HG03066 (cell line): ENCODE results near the gene EFNB2.
A peak's percentile ranks its signal among the peaks of the same experiment; 100 is the strongest.

Experiments used
- ATAC-seq: cut with Tn5 transposase; IDR thresholded peaks from one replicate; pipeline ENCODE4 v1.9.1; 2021; ENCODE audit warnings: low read depth; ENCODE audit not compliant: unreplicated experiment

The EFNB2 gene, protein sequence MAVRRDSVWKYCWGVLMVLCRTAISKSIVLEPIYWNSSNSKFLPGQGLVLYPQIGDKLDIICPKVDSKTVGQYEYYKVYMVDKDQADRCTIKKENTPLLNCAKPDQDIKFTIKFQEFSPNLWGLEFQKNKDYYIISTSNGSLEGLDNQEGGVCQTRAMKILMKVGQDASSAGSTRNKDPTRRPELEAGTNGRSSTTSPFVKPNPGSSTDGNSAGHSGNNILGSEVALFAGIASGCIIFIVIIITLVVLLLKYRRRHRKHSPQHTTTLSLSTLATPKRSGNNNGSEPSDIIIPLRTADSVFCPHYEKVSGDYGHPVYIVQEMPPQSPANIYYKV

DNA sequence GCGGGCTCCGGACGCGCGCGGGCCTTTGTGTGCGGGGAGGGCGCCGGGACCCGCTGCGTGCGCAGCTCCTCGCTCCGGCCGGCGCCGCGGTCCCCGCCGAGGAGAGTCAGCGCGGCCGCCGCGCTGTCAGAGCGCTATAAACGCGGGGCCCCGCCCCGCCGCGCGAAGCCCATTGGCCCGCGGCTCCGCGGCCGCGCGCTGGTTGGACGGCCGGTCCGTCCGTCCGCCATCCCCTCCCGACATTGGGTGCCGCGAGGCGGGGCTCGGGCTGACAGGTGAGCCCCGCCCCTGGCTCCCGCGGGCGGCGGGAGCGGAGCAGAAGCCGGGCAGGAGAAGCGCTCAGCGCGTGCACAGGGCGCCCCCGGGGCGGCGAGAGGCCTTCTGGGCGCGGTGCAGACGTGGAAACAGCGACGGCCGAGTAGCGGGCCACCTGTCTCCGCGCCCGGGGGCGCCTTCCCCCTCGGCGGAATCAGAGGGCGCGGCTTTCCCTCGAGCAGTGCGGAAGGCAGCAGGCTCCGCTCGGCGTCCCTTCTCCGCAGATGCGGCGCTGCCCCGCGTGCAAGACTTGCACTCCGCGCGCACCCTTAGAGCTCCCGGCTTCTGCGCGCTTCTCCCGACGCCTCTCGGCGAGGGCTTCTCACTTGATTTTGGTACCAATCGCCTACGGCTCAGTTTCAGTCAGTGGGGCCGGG lies at the start of gene EFNB2:
EFNB2 (minus strand) TSS at position 111 of the 692 bp plus-strand sequence. CDS start 698 bp downstream, outside the sequence.
- ATAC-seq = peak; percentile 88

DNA sequence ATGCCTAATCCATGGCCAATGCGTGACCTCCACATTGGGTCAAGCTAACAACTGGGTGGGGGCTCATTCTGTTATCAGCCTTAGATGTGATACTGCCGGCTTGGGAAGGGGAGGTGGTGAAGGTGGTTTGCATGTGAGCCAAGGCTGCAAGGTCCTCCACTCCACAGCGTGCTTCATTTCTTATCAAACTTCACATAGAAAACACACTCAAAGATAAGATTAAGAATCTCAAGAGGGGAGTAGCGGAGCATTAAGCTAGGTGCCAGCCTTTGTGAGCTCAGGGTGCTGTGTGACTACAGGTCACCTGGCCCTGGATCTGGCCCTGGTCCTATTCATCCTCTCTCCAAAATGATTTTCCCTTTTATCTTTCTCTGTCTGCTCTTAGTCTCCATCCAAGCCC lies 45.8 kb upstream of the EFNB2 start:
- ATAC-seq = no peak

DNA sequence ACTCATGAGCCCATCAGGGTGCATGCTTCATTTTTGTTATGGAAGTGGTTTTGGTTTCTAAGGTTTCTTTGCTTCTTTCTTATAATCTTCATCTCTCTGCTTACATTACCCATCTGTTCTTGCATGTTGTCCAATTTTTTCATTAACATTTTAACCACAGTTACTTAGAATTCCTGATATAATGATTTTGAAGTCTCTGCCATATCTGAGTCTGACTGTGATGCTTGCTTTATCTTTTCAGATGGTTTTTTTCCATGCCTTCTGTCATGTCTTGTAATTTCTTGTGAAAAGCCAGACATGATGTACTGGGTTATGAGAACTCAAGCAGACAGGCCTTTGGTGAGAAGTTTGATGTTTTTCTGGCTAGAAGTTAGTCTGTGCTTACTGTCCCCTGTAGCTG lies 40.4 kb upstream of the EFNB2 start:
- ATAC-seq = no peak

DNA sequence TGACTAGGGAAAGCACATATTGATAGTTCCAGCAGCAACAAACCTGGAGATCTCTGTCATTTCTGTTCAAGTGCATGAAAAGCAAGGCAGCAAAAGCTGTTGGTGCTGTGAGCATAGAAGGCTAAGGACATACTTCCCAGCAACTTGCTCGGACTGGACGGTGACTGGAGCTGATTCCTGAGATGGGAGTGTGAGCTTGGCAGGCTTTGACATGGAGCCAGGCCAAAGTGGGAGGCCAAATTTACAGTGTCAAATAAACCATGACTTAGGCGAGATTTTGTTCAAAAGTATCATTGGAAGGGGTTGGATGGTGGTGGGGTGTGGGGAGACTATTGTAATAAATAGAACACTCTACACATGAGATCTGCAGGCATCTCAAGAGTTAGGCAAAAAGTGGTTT lies 38.4 kb upstream of the EFNB2 start:
- no peak for ATAC-seq

DNA sequence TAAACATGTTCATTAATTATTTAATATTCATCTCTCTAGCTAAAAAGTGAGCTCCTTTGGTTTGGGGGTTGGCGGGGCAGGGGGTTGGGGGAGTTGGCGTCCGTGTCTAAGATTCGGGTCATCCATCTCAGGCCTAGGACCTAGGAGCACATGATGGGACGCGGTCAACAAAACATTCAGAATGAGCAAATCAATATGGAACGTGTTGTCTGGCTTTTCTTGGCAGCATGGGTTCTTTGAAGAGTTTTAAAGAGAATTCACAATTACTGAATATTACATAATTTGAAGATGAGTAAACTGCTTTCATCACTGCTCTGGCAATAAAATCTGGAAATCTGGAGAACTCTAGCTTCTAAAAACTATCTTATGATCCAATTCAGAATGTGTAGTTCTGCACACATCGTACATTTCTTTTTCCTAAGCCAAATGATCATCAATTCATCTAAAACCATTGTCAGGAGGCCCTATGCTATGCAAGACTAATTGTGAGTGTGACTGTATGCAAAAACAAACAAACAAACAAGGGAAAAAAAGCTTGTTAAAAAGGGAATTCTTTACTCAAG lies 37.9 kb upstream of the EFNB2 start:
- no peak for ATAC-seq

DNA sequence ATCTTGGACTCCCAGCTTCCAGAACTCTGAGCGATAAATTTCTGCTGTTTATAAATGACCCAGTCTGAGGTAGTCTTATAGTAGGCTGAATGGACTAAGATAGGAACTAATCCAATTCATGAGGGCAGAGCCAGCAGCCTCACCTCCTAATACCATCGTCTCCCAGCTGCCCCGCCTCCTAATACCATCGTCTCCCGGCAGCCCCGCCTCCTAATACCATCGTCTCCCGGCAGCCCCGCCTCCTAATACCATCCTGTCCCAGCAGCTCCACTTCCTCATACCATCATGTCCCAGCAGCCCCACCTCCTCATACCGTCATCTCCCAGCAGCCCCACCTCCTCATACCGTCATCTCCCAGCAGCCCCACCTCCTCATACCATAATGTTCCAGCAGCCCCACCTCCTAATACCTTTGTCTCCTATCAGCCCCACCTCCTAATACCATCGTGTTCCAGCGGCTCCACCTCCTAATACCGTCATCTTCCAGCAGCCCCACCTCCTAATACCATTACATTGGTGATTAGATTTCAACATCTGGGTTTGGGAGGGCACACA lies 34.9 kb upstream of the EFNB2 start:
- ATAC-seq = peak; percentile 21

DNA sequence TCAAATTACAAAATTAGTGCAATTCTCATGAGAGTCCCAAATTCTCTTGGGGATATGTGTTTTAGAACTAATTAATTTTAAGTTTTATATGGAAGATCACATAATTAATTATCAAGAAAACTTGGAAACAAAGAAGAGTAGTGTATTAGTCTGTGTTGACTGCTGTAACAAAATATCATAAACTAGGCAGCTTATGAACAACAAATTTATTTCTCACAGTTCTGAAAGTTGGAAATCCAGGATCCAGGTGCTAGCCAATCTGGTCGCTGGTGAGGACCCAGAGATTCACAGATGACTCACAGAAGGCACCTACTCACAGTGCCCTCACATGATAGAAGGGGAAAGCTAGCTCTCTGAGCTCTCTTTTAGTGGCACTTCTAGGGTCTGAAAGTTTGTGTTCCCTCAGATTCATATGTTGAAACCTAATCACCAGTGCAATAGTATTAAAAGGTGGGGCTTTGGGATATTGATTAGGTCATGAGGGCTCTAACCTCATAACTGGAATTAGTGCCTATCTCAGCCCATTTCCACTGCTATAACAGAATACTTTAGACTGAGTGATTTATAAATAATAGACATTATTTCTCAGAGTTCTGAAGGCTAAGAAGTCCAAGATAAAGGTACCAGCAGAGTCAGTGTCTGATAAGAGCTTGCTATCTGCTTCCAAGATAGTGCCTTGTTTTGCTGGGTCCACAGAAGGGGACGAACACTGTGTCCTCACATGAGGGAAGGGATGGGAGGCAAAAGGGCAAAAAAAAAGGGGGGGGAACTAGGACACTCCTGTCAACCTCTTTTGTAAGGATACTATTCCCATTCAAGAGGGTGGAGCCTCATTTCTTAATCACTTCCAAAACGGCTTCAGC lies 34.0 kb upstream of the EFNB2 start:
- ATAC-seq = no peak

DNA sequence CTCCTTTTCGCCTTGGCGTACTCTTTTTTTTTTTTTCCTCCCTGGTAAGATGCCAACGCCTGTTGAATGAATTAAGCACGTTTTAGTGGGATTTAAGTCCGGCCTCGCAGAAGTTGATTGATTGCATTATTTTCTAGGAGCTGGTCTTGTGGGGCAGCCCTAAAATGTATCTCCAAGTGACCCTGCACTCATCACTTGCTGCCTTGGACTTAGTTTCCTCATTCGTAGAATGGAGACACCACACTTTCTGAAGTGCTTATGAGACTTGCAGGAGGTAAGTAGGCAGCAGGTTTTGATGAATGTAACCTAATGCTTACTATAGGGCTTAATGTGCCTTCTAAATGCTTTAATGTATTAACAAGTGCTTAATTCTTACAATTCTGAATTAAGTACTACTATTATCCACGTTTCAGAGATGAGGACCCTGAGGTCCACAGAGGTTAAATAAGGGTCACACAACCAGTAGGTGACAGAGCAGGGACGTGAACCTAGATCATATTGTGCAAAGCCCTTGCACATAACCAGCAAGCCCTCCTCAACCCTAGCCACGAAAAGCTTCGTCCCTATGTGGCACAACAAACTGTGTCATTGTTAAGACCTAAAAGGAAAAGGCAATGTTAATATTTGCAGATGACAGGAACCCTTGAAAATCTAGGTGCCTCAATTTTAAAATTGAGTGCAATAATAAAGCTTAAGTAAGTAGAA lies 33.0 kb upstream of the EFNB2 start:
- ATAC-seq = peak; percentile 26

DNA sequence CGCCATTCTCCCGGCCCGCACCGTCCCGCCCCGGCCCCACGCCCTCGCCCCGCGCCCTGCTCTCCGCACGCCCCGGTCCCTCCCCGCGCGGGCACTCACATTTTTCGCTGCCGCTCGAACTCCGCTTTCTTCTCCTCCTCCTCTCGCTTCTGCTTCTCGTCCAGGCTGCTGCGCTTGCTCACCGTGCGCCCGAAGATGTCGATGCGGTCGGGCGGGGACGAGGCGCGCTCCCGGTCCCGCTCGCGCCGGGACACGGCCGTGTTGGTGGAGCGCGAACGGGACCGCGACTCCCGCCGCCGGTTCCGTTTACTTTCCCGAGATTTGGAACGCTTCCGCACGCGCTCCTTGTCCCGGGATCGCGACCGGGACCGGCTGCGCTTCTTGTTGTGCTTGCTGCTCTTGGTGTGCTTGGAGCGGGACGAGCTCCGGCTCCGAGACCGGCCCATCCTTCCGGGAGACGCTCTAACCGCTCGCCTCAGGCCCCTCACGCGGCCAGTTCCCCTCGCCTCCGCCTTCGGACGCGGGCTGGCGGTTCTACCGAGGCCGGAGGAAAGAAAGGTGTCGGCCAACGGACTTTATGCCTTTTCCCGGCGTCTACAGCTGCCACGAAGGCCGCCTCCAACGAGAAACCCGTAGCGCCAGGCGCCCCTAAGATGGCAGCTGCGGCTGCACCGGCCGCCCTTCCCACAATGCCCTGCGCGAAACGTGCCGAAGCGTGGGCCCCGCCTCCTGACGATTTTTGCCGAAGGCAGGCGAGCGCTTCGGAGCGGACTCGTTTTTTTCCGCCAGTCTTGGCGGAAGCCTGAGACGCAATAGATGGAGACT lies 32.2 kb upstream of the EFNB2 start, which contains the start of gene ARGLU1:
ARGLU1 (minus strand) TSS at position 664 of the 825 bp plus-strand sequence; CDS start at position 446, 218 bp downstream.
- peak; percentile 59 for ATAC-seq

DNA sequence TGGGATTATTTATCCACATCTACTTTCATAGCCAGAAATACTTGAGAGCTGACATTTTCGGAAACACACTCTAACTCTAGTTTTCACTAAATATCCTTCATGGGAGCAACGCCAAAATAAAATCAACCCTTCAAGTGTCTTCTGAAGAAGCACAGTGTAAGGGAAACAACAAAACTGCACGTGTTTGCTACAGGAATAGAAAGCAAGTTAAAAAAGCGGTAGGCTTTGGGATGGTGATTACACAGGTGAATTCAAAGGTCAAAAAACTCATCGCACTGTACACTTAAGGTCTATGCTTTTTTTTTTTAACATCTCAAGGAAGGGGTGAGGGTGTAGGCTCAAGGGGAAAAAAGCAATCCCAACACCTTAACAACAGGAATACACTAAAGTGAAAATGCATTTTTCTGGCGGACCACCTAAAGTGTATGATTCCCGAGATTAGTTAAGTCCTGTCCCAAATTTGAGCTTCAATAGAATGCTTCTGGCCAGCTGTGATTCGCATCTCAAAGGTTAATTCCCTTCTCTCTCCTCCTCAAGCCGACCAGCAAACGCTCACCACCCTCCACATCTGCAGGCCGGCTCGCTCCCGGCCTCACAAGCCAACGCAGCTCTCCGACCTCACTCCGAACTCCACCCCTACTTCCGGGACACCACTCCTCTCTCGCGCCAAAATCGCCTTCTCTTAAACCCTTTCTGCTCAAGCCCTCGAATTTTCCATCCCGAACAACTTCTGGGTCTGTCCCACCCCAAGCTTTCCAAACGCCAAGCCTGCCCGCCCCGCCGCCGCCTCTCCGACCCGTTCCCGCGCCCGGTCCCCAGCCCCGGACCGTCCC lies 31.4 kb upstream of the EFNB2 start:
- ATAC-seq = peak; percentile 42

DNA sequence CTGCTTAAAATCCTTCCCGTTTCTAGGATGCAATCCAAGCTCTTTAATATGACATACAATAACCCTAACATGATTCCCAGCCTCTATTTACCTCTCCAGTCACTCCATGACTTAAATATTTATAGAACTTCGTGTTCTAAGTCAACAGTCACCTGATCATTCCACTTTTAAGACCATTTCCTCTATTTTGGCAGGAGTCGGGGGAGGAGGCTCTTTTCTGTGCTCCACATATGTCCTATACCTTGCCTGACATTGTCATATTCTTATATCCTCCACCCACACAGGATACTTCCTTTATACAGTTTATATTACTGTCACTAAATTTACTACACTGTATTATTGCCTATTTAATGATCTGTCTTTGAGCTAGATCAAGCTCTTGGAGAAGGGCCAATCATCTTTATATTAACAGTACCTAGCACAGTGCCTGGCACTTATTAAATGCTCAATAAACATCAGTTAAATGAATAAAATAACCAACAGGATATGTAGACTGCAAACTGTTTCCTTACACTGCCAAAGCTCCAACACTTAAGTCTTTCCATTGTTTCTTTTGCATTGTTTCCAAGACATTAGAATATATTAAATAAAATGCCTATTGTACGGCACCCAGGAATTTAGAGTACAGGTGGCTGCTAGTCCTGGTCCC lies 29.8 kb upstream of the EFNB2 start:
- no peak for ATAC-seq

DNA sequence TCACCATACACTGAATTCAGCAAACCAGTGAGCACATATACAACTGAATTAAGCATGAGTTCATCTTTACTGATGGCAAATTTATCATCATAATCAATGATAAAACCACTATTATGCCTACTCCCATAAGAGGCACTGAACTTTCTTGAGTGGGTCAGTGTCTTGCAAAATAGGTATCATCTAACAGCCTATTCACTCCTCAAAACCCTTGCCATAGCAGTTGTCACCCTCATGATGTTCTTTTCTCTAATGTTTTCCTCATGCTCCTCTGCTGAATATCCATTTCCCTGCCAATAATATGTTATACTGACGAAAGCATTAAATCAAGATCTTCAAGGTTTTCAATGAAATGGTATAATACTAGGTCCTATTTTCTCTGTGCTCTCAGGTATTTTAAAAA lies 26.8 kb upstream of the EFNB2 start:
- ATAC-seq = no peak

DNA sequence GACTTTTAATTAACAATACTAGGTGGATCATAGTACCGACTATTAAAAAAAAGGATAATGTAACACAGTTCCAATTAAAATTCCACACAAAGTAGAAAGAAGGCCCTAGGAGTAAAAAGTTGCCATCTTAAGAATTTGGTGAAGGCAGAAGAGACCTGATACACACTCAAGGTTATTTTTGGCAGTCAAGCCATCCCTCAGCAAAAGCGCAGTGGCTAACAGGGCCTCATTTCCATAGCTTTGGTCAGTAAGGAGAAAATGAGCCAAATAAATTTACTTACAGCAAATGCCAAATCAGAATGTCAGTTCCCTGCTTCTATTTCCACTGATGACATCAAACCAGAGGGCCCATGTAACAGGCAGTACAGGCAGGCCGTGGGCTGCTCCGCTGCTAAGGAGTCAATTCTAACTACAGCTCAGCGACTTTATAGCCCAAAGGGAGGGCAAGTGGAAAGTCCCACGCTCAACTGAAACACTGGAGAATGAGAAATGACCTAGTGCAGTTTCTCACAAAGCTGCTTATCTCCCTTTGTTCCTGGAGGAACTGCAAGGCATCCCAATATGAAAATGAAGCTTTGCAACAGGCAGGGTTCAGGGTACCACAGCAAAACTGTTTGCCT lies 26.2 kb upstream of the EFNB2 start:
- ATAC-seq = peak; percentile 76

DNA sequence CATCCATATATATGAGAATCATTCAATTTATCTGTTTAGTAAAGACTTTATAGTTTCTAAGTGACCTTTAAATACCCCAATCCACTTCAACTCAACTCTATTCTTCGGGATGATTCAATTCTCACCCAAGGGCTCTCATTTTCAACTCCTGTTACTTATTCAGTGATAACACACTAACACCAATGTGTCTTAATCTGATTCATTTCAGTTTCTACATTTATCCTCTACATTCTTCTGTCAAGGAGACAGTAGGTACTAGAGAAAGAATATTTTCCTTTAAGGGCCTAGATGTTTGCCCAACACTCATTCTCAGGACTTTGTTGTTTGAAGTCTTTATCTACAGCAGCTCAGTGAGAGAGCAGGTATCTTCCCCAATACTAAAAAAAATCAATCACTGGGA lies 25.4 kb upstream of the EFNB2 start:
- no peak for ATAC-seq

DNA sequence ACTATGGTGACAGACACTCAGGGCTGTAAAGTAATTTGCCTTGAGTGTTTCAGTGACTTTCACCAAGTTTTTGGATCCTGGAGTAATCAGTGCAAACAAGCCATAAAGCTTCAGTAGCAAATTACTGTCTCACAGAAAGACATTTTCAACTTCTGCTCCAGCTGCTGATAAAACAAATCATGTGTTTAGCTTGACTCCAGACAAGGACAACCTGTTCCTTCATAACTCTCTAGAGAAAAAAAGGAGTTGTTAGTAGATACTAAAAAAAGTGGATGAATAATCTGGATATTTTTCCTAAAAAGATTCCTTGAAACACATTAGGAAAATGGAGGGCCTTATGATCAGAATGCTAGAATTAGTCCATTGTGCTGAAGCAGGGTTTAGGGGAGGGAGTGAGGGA lies 23.1 kb upstream of the EFNB2 start:
- ATAC-seq = no peak

DNA sequence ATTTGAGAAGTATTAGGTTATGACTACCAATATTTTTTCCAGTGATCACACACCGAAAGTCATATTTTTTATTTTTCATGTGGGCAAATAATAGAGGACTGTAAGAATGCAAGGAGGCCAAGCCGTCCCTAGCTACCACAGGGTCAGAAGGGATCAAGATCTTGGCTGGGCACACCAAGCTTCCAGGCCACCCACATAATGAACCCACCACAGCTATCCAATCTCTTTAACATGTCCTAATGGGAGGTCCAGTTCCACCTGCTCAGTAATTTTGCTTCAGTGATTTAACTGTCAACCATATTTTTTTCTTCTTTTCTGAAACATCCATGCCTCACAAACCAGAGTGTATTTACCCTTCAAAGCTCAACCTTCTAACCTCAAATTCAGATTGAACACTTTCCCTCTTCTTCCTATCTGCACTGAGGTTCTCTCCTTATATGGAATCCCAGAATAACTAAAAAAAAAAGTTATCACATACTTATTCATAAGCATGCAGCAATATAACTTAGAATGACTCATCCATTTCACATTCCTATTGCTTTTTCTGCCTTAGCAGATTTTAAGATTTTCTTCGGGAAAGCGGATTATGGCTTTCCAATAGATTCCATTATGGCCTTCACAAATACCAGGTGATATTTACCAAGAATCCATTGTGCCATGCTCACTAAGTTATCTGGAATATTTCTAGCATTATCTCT lies 20.3 kb upstream of the EFNB2 start:
- ATAC-seq = no peak

DNA sequence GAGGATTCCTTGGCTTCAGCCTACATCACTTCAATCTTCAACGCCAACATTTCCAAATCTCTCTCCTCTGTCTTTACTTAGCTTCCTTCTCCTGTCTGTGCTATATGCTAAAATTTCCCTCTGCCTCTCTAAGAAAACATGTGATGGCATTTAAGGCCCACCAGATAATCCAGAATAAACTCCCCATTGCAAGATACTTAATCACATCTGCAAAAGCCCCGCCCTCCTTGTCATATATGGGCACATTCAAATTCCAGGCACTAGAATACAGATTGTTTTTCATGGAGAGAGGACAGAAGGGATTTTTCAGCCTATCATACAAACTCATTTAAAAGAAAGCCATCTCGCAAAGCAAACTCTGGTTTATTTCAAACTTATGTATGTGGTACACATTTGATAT lies 16.3 kb upstream of the EFNB2 start:
- no peak for ATAC-seq
